Upper lobe of left lung (tissue), 6 donors: Measurements from ENCODE around the gene ERLIN1. TPM values are rescaled to one million over a fixed set of nuclear protein-coding genes. Genes with fewer than 3 reads are reported as not detected.

Experiments used
- ATAC-seq, 2 donors: fragments of 200-7000 bp; cut with Tn5 transposase; one replicate each; pipeline ENCODE4 v1.9.1; 2022; ENCODE audit warnings: mild to moderate bottlenecking in 2 of 2, moderate library complexity in 2 of 2; ENCODE audit not compliant: low FRiP score in 2 of 2
- DNase-seq, 2 donors: peaks; one replicate each; pipeline ENCODE4 v3.0.0-alpha.2; 2019 to 2020
- H3K27ac ChIP-seq, 4 donors: fragments of 200-600 bp; sonication (generic); one replicate each; pipeline ENCODE4 v1.5.1; 2016 to 2019
- H3K27me3 ChIP-seq, 4 donors: fragments of 200-600 bp; sonication (generic); one replicate each; pipeline ENCODE4 v1.5.1; 2017 to 2019
- H3K36me3 ChIP-seq, 4 donors: fragments of 200-600 bp; sonication (generic); one replicate each; pipeline ENCODE4 v1.5.1; 2016 to 2019
- H3K4me1 ChIP-seq, 4 donors: fragments of 200-600 bp; sonication (generic); one replicate each; pipeline ENCODE4 v1.5.1; 2018 to 2019
- H3K4me3 ChIP-seq, 4 donors: fragments of 200-600 bp; sonication (generic); one replicate each; pipeline ENCODE4 v1.5.1; 2017 to 2019; ENCODE audit warnings: mild to moderate bottlenecking in 2 of 4, moderate library complexity in 1 of 4
- H3K9me3 ChIP-seq, 4 donors: fragments of 200-600 bp; sonication (generic); one replicate each; pipeline ENCODE4 v1.5.1; 2018 to 2019
- EP300 ChIP-seq, 4 donors: sonication (generic); formaldehyde crosslinking; IDR thresholded peaks; one replicate each; pipeline ENCODE4 v1.5.1; 2017; ENCODE audit warnings: antibody characterized with exemption in 4 of 4, control low read depth in 2 of 4
- POLR2A ChIP-seq, 4 donors: fragments of 450-650 bp; IDR thresholded peaks; one replicate each; pipeline ENCODE4 v1.5.1; 2016 to 2017; ENCODE audit warnings: antibody characterized with exemption in 4 of 4, mild to moderate bottlenecking in 2 of 4
- POLR2AphosphoS5 ChIP-seq, 2 donors: sonication (generic); formaldehyde crosslinking; IDR thresholded peaks; one replicate each; pipeline ENCODE4 v1.5.1; 2017; ENCODE audit warnings: antibody characterized with exemption in 2 of 2
- WGBS, 2 donors: methylation state at CpG; one replicate each; pipeline ENCODE4 v1.1.5; 2017 to 2018; 5-methylcytosine and 5-hydroxymethylcytosine counted together
- total RNA-seq, 6 donors: library from RNA; depleted of rRNA in 4 of 6; stranded (reverse); fragments of >200 nt in 4 of 6; gene quantifications; one replicate each; pipeline versions ENCODE4 v1.1.0 to v1.2.1, GENCODE V29; 2016 to 2021
- TF ChIP-seq, protein P1 (sequence below), 6 experiments: fragments of 450-650 bp in 4 of 6; fragments of 200-600 bp in 2 of 6; sonication (generic) in 2 of 6; IDR thresholded peaks; one replicate each; pipeline ENCODE4 v1.5.1; 2016 to 2019; ENCODE audit warnings: antibody characterized with exemption in 6 of 6
- donor health status: DM: no; HTN: no; CAD: no; lungs with moderate emphysema.
- donor health status: DM: no; HTN: yes; CAD: no; lungs with severe emphysema.

Gene ERLIN1
- total RNA-seq, 6 donors from 2014 or later = 9.4 to 40.7 (median 24.4) TPM

DNA sequence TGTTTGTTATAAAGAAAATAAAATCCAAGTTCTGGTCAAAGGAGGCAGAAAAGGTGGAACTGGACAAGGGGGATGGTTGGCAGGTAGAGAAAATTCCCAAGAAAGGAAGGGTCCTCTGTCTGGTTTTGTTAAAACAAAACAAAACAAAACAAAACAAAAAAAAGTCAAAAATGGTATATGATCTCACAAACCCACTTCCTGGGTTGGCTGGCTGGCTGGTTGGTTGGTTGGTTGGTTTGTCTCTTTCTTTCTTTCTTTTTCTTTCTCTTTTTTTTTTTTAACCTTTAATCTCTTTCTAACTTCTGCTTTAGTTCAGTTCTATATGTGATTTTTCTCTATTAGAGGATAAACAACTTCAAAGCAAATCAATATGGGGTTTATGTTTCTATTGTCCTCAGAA lies 63.0 kb downstream of the ERLIN1 start:
- no peak for TF ChIP-seq EP300 (IDR thresholded peaks at IDR 0.05)
- TF ChIP-seq POLR2A (IDR thresholded peaks at IDR 0.05) = no peak
- TF ChIP-seq, protein P1, sequence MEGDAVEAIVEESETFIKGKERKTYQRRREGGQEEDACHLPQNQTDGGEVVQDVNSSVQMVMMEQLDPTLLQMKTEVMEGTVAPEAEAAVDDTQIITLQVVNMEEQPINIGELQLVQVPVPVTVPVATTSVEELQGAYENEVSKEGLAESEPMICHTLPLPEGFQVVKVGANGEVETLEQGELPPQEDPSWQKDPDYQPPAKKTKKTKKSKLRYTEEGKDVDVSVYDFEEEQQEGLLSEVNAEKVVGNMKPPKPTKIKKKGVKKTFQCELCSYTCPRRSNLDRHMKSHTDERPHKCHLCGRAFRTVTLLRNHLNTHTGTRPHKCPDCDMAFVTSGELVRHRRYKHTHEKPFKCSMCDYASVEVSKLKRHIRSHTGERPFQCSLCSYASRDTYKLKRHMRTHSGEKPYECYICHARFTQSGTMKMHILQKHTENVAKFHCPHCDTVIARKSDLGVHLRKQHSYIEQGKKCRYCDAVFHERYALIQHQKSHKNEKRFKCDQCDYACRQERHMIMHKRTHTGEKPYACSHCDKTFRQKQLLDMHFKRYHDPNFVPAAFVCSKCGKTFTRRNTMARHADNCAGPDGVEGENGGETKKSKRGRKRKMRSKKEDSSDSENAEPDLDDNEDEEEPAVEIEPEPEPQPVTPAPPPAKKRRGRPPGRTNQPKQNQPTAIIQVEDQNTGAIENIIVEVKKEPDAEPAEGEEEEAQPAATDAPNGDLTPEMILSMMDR (IDR thresholded peaks at IDR 0.05) = no peak
- no peak for TF ChIP-seq POLR2AphosphoS5 (IDR thresholded peaks at IDR 0.05)
- no peak overlapping the region for H3K27ac ChIP-seq
- no peaks in the 10 kb centered on the region for H3K27me3 ChIP-seq
- no peak overlapping the region for H3K4me3 ChIP-seq
- ATAC-seq (no peak), DNase-seq (no peak)
- H3K36me3 ChIP-seq = no peaks in the 10 kb centered on the region
- no peaks in the 10 kb centered on the region for H3K4me1 ChIP-seq
- H3K9me3 ChIP-seq = no peaks in the 10 kb centered on the region

DNA sequence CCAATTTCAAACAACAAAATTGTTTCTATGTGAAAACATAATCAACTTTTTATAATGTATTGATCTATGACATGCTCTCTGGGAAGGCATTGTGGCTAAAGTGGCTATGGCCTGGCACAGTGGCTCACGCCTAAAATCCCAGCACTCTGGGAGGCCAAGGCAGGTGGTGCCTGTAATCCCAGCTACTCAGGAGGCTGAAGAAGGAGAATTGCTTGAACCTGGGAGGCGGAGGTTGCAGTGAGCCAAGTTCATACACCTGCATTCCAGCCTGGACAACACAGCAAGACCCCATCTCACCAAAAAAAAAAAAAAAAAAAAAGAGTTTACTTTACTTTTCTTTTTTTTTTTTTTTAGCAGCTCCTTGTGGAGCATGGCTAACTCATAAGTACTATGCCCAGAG lies 65.3 kb downstream of the ERLIN1 start:
- H3K27me3 ChIP-seq = no peaks in the 10 kb centered on the region
- 91 to 96% methylated on average over 2 of the region's 2 CpGs for WGBS, 2 donors
- H3K4me1 ChIP-seq = no peaks in the 10 kb centered on the region
- DNase-seq (no peak), ATAC-seq (no peak)
- no peaks in the 10 kb centered on the region for H3K9me3 ChIP-seq
- TF ChIP-seq POLR2AphosphoS5 (IDR thresholded peaks at IDR 0.05) = no peak
- TF ChIP-seq, protein P1 (IDR thresholded peaks at IDR 0.05) = no peak
- no peak for TF ChIP-seq EP300 (IDR thresholded peaks at IDR 0.05)
- TF ChIP-seq POLR2A (IDR thresholded peaks at IDR 0.05) = no peak
- H3K36me3 ChIP-seq = no peaks in the 10 kb centered on the region
- no peak overlapping the region for H3K4me3 ChIP-seq
- no peak overlapping the region for H3K27ac ChIP-seq

DNA sequence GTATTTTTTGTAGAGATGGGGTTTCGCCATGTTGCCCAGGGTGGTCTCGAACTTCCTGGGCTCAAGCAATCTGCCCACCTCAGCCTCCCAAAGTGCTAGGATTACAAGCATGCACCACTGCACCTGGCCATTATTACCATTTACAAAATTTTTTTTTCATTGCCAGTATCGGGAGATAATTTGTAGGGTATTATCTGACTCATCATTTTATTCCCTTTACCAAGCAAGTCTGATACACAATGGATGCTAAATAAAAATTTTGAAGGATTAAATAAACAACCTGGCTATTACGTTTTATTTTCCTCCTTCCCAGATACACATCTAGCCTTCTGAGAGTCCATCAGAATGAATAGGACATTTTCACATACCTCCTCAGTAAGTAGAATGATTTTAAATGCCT lies 66.1 kb downstream of the ERLIN1 start:
- WGBS, 2 donors = 83 to 89% methylated on average over 4 of the region's 4 CpGs

DNA sequence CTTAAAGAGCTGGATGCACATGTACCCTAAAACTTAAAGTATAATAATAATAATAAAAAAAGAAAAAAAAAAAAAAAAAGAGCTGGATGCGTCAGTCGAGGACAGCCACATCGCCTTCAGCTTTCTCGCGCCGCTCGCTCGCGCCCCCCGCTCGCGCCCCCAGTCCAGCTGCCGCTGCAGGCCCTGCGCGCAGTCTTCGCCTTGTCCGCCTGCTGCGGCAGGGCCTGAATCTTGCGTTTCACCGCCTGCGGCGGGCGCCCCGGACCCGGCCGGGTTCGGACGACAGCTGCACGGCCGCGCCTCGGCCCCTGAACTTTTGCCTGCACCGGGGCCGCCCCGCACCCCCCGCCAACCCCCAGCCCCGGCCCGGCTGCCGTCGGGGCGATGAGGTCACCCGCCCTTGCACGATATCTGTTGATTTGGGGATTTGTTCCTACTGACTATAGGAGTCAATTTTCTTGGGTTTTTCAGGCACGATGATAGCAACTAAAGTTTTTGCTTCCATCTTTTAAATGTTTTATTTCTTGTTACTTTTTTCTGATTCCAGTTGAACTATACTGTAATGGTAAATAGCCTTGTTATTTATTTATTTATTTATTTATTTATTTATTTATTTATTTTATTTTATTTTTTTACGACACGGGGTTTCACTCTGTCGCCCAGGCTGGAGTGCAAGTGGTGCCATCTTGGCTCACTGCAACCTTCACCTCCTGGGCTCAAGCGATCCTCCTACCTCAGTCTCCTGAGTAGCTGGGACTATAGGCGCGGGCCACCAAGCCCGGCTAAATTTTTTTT lies 70.7 kb downstream of the ERLIN1 start:
- peaks cover 0 to 5% (median 0%) of the 10 kb centered on the region in 4 donors for H3K4me1 ChIP-seq
- ATAC-seq (no peak), DNase-seq (peak in 1 of 2 donors; percentile 79)
- WGBS, 2 donors = 26 to 39% methylated on average over 29 to 51 of the region's 51 CpGs
- no peaks in the 10 kb centered on the region for H3K36me3 ChIP-seq
- H3K9me3 ChIP-seq = no peaks in the 10 kb centered on the region
- peaks cover 0 to 4% (median 2%) of the 10 kb centered on the region in 4 donors for H3K27me3 ChIP-seq
- H3K4me3 ChIP-seq = no peak overlapping the region
- H3K27ac ChIP-seq = no peak overlapping the region
- TF ChIP-seq EP300 (IDR thresholded peaks at IDR 0.05) (no peak), POLR2A (IDR thresholded peaks at IDR 0.05) (no peak), POLR2AphosphoS5 (IDR thresholded peaks at IDR 0.05) (no peak)
- TF ChIP-seq, protein P1 (IDR thresholded peaks at IDR 0.05) = no peak

More for the DNA sequence above, 66.1 kb downstream of the ERLIN1 start:
- ATAC-seq (no peak), DNase-seq (no peak)
- no peaks in the 10 kb centered on the region for H3K36me3 ChIP-seq
- H3K4me3 ChIP-seq = no peak overlapping the region
- no peaks in the 10 kb centered on the region for H3K9me3 ChIP-seq
- no peak for TF ChIP-seq EP300 (IDR thresholded peaks at IDR 0.05)
- peaks cover 0 to 5% (median 0%) of the 10 kb centered on the region in 4 donors for H3K4me1 ChIP-seq
- peaks cover 0 to 4% (median 2%) of the 10 kb centered on the region in 4 donors for H3K27me3 ChIP-seq
- no peak overlapping the region for H3K27ac ChIP-seq

DNA sequence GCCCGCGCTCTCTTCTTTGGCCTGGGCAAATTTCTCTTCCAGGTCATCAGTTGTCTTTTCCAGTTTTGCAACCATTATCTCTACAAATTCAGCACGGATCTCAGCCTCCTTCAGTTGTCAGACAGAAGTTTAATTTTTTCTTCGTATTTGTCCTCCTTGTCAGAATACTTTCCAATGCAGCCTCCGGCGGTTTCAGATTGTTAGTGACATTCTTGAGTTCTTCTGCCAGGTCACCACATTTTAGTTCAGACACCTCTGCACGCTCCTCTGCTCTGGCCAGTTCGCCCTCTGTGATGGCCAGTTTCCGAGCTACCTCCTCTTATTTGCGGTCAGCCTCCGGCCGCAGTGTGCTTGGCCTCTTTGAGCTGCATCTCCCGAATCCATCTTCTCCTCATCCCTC lies 71.4 kb downstream of the ERLIN1 start:
- no peak overlapping the region for H3K27ac ChIP-seq
- no peak overlapping the region for H3K4me3 ChIP-seq
- no peak for ATAC-seq
- H3K4me1 ChIP-seq = peaks cover 0 to 5% (median 0%) of the 10 kb centered on the region in 4 donors
- H3K27me3 ChIP-seq = peaks cover 0 to 4% (median 2%) of the 10 kb centered on the region in 4 donors
- DNase-seq = no peak
- no peaks in the 10 kb centered on the region for H3K36me3 ChIP-seq
- 87 to 93% methylated on average over 13 of the region's 13 CpGs for WGBS, 2 donors
- TF ChIP-seq POLR2A (IDR thresholded peaks at IDR 0.05) = no peak
- TF ChIP-seq EP300 (IDR thresholded peaks at IDR 0.05) = no peak
- TF ChIP-seq, protein P1 (IDR thresholded peaks at IDR 0.05) = no peak
- TF ChIP-seq POLR2AphosphoS5 (IDR thresholded peaks at IDR 0.05) = no peak
- H3K9me3 ChIP-seq = no peaks in the 10 kb centered on the region
